OCI-LY7 (cell line): Measurements from ENCODE around the gene C19orf73. TPM values are rescaled to one million over a fixed set of nuclear protein-coding genes. Genes with fewer than 3 reads are reported as not detected.

Source experiments
- BruUV-seq: library from RNA; stranded (reverse); fragments of 400-500 nt; replicated peaks from 2 replicates; lab custom pipeline; 2021; lab: Mats Ljungman, UMichigan
- CTCF ChIA-PET: fragments of 300-600 bp; sonication (Branson Sonifier 250); formaldehyde crosslinking; loops from one replicate; lab custom pipeline; 2022; ENCODE audit warnings: antibody characterized with exemption; ENCODE audit not compliant: unreplicated experiment; lab: Charles Lee
- POLR2A ChIA-PET: fragments of 300-600 bp; sonication (Branson Sonifier 250); formaldehyde crosslinking; loops from one replicate; lab custom pipeline; 2022; ENCODE audit warnings: antibody characterized with exemption; lab: Charles Lee
- DNase-seq: peaks from one replicate; pipeline ENCODE4 v3.0.0-alpha.2; 2015; ENCODE audit warnings: low spot score
- H2AFZ ChIP-seq: fragments of 200-600 bp; sonication (generic), shearing (Covaris generic); 2 replicates; pipeline ENCODE4 v1.6.1; 2014; ENCODE audit warnings: mild to moderate bottlenecking, antibody characterized with exemption, low read length, moderate library complexity
- H3K27ac ChIP-seq: fragments of 200-600 bp; sonication (generic); 2 replicates; pipeline ENCODE4 v1.5.1; 2014; ENCODE audit warnings: mixed run types, low read depth, mild to moderate bottlenecking, moderate library complexity, low read length, inconsistent platforms; ENCODE audit not compliant: poor library complexity, severe bottlenecking
- H3K36me3 ChIP-seq: fragments of 200-600 bp; sonication (generic); 2 replicates; pipeline ENCODE4 v1.6.1; 2014; ENCODE audit warnings: mild to moderate bottlenecking, antibody characterized with exemption, low read length, moderate library complexity, mixed read lengths; ENCODE audit not compliant: insufficient read depth
- H3K4me1 ChIP-seq: fragments of 200-600 bp; sonication (generic); 2 replicates; pipeline ENCODE4 v1.5.1; 2014; ENCODE audit warnings: mild to moderate bottlenecking, low read length; ENCODE audit not compliant: insufficient read depth, poor library complexity, severe bottlenecking
- H3K4me2 ChIP-seq: fragments of 200-600 bp; sonication (generic); 2 replicates; pipeline ENCODE4 v1.6.1; 2014; ENCODE audit warnings: mild to moderate bottlenecking, low read length
- H3K4me3 ChIP-seq: fragments of 200-600 bp; sonication (generic); 2 replicates; pipeline ENCODE4 v1.5.1; 2014; ENCODE audit warnings: mild to moderate bottlenecking, low read depth, low read length; ENCODE audit not compliant: poor library complexity, severe bottlenecking
- H3K79me2 ChIP-seq: fragments of 200-600 bp; sonication (generic); 2 replicates; pipeline ENCODE4 v1.6.1; 2016; ENCODE audit warnings: low read depth, mild to moderate bottlenecking, low read length, moderate library complexity, mixed read lengths; ENCODE audit not compliant: insufficient read depth
- H3K9me2 ChIP-seq: fragments of 200-600 bp; sonication (generic); 2 replicates; pipeline ENCODE4 v1.6.1; 2016; ENCODE audit warnings: mild to moderate bottlenecking, low read length, mixed read lengths; ENCODE audit not compliant: insufficient read depth
- H3K9me3 ChIP-seq: fragments of 200-600 bp; sonication (generic); 2 replicates; pipeline ENCODE4 v1.6.1; 2014; ENCODE audit warnings: mild to moderate bottlenecking, mixed run types, low read length, mixed read lengths
- H4K20me1 ChIP-seq: fragments of 200-600 bp; sonication (generic); 2 replicates; pipeline ENCODE4 v1.6.1; 2014; ENCODE audit warnings: mild to moderate bottlenecking, antibody characterized with exemption, low read length, moderate library complexity, mixed read lengths; ENCODE audit not compliant: insufficient read depth
- EZH2phosphoT487 ChIP-seq: fragments of 200-600 bp; sonication (generic); IDR thresholded peaks from 2 replicates; pipeline ENCODE4 v1.6.1; 2018; ENCODE audit warnings: low read depth, borderline replicate concordance, mild to moderate bottlenecking, mixed run types, antibody characterized with exemption, low read length, moderate library complexity, mixed read lengths
- intact Hi-C: fragments of 100-400 bp; cut with micrococcal nuclease; formaldehyde crosslinking; loops from one replicate; pipeline ENCODE4 v1.10.0; 2022; ENCODE audit not compliant: unreplicated experiment
- total RNA-seq, 2 experiments: library from RNA; depleted of rRNA in 1 of 2; stranded (reverse); fragments of >200 nt in 1 of 2; shearing (Covaris generic) in 1 of 2; gene quantifications; 2 replicates each; pipeline ENCODE4 v1.2.3, GENCODE V29; 2014 to 2022
- TF ChIP-seq, protein P1 (sequence below): fragments of 200-600 bp; sonication (generic); conservative IDR thresholded peaks from 2 replicates; pipeline ENCODE4 v1.5.1; 2014; ENCODE audit warnings: mild to moderate bottlenecking, antibody characterized with exemption, low read length, moderate library complexity, mixed read lengths

Gene C19orf73
- total RNA-seq, 2 experiments from 2014 or later: 2.5 to 8.3 TPM

DNA sequence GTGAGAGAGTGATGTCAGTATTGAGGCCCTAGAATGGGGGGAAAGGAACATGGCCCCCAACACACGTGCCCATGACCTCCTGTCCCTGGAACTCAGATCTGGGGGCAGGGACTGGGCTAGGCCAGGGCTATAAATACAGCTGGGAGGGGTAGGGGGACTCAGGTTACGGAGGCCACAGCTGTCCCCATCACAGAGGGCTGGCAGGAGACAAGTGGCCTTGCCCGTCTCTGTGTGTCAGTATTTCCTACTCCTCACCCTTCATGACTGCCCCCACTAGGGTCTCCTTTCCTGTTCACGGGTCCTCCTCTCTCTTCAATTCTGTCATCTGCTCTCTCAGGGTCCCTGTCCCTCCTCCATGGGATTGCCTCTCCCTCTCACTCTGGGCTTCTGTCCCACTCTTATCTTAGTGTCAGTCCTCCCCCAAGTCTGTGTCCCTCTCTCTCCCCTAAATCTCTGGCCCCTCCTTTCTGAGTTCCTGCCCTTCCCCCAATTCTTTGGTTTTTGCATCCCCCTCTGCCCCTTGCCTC lies 36.9 kb upstream of the C19orf73 start:
- Histone ChIP-seq H3K9me3 (no peaks in the 10 kb centered on the region), H3K9me2 (no peaks in the 10 kb centered on the region), H3K4me3 (no peak overlapping the region), H3K79me2 (no peaks in the 10 kb centered on the region), H4K20me1 (no peaks in the 10 kb centered on the region), H3K36me3 (no peaks in the 10 kb centered on the region), H3K4me2 (no peak overlapping the region), H3K4me1 (peaks cover 12% of the 10 kb centered on the region), H2AFZ (no peak overlapping the region), H3K27ac (no peak overlapping the region)
- ChIA-PET POLR2A (no interaction called here), CTCF (no interaction called here)
- intact Hi-C loops: no loop called here
- no peak for DNase-seq
- no peak for TF ChIP-seq EZH2phosphoT487
- TF ChIP-seq, protein P1, sequence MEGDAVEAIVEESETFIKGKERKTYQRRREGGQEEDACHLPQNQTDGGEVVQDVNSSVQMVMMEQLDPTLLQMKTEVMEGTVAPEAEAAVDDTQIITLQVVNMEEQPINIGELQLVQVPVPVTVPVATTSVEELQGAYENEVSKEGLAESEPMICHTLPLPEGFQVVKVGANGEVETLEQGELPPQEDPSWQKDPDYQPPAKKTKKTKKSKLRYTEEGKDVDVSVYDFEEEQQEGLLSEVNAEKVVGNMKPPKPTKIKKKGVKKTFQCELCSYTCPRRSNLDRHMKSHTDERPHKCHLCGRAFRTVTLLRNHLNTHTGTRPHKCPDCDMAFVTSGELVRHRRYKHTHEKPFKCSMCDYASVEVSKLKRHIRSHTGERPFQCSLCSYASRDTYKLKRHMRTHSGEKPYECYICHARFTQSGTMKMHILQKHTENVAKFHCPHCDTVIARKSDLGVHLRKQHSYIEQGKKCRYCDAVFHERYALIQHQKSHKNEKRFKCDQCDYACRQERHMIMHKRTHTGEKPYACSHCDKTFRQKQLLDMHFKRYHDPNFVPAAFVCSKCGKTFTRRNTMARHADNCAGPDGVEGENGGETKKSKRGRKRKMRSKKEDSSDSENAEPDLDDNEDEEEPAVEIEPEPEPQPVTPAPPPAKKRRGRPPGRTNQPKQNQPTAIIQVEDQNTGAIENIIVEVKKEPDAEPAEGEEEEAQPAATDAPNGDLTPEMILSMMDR: no peak
- no TSS peak for BruUV-seq

GRCh38 chr19:49155005-49155819 lies 36.3 kb upstream of the C19orf73 start, which contains the start of gene HRC:
HRC (minus strand) TSS chr19:49155396; CDS start chr19:49155237, 159 bp downstream.
- TF ChIP-seq EZH2phosphoT487: no peak
- TF ChIP-seq, protein P1: no peak
- BruUV-seq: no TSS peak
- intact Hi-C loops: no loop called here
- ChIA-PET CTCF (no interaction called here), POLR2A (no interaction called here)
- no peaks in the 10 kb centered on the region for H3K79me2 ChIP-seq
- peaks cover 16% of the 10 kb centered on the region for H3K4me1 ChIP-seq
- H2AFZ ChIP-seq: no peak within 1 kb of the TSS
- no peak within 1 kb of the TSS for H3K27ac ChIP-seq
- H3K4me3 ChIP-seq: no peak within 1 kb of the TSS
- no peaks in the 10 kb centered on the region for H4K20me1 ChIP-seq
- H3K9me3 ChIP-seq: no peaks in the 10 kb centered on the region
- DNase-seq: no peak
- H3K9me2 ChIP-seq: no peaks in the 10 kb centered on the region
- H3K4me2 ChIP-seq: no peak within 1 kb of the TSS
- H3K36me3 ChIP-seq: no peaks in the 10 kb centered on the region

DNA sequence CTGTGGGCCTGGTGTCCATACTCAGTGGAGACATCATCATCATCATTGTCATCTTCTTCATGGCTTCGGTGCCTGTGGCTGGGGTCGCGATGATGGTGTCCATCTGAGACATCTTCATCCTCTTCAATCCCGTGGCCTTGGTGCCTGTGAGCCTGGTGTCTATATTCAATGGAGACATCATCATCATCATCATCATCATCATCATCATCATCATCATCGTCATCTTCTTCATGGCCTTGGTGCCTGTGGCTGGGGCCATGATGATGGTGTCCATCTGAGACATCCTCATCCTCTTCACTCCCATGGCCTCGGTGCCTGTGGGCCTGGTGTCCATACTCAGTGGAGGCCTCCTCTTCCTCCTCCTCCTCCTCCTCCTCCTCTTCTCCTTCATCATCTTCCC lies 35.3 kb upstream of the C19orf73 start:
- Histone ChIP-seq H3K4me2 (no peak overlapping the region), H3K79me2 (no peaks in the 10 kb centered on the region), H2AFZ (no peak overlapping the region), H3K9me3 (no peaks in the 10 kb centered on the region), H3K27ac (no peak overlapping the region), H3K4me3 (no peak overlapping the region), H3K4me1 (peaks cover 16% of the 10 kb centered on the region), H4K20me1 (no peaks in the 10 kb centered on the region), H3K9me2 (no peaks in the 10 kb centered on the region), H3K36me3 (no peaks in the 10 kb centered on the region)
- no peak for DNase-seq
- intact Hi-C loops: no loop called here
- ChIA-PET CTCF (no interaction called here), POLR2A (no interaction called here)
- BruUV-seq: no TSS peak
- no peak for TF ChIP-seq EZH2phosphoT487
- TF ChIP-seq, protein P1: no peak
